ENCODE results near the gene PICALM.

DNA sequence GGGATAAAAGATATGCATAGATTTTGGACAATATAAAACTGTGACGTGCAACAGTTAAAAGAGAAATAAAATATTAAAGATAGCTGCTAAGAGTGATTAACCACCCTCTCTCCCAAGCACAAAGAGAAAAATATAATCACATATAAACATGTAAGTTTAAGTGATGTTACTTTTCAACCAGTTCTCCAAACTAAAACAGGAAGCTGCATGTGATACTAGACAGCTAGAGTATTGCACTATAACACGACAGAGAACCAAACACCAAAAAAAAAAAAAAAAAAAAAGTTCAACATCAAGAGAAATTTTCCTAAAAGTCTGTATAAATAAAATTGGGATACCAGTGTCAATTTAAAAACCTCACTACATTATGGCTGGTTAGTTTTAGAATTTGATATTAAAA lies 79.1 kb downstream of the PICALM start:
- TF ChIP-seq, protein P1, sequence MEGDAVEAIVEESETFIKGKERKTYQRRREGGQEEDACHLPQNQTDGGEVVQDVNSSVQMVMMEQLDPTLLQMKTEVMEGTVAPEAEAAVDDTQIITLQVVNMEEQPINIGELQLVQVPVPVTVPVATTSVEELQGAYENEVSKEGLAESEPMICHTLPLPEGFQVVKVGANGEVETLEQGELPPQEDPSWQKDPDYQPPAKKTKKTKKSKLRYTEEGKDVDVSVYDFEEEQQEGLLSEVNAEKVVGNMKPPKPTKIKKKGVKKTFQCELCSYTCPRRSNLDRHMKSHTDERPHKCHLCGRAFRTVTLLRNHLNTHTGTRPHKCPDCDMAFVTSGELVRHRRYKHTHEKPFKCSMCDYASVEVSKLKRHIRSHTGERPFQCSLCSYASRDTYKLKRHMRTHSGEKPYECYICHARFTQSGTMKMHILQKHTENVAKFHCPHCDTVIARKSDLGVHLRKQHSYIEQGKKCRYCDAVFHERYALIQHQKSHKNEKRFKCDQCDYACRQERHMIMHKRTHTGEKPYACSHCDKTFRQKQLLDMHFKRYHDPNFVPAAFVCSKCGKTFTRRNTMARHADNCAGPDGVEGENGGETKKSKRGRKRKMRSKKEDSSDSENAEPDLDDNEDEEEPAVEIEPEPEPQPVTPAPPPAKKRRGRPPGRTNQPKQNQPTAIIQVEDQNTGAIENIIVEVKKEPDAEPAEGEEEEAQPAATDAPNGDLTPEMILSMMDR (IDR thresholded peaks at IDR 0.05): no peak
- TF ChIP-seq EZH2 (IDR thresholded peaks at IDR 0.05; ENCODE audit: borderline replicate concordance, insufficient read depth, low read depth, low read length, poor library complexity, severe bottlenecking): no peak

Measured in B cell (primary cell).